Measurements from ENCODE around the gene C1orf174. TPM values are rescaled to one million over a fixed set of nuclear protein-coding genes. Genes with fewer than 3 reads are reported as not detected.

The C1orf174 gene
- total RNA-seq, 1 experiment from 2014 or later = 21.1 TPM

DNA sequence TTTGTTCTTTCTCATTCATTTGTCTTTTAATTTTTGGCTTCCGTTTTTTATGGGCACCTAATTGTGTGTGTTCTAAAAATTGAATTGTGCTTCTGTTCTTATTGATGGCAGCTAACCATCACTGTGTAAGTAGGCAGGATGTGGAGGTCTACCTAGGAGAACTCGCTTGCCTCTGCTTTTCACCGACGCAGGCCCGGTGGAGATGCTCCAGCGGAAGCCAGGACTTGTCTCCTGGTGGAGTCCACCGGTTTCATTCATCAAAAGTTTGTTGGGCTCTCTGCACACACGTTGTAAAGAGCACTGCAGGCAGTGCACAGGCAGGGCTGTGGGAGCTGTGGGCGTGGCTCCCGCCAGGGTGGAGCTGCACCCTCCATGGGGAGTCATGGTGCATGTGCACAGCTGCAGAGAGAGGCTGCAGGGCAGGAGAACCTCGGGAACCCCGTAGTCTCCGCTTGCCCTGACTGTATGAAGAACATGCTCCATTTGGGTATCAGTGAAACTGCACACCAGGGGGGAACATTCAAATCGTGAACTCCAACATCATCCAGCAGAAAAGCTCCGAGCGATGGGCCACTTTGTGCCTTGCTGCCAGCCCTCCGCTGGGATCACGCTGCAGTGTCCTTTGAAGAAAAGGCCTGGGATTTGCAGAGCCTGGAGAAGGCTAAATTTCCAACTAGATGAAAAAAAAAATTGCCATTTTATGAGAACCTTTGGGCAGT is 6.0 kb upstream of the C1orf174 start:
- Histone ChIP-seq H3K27ac (ENCODE audit: insufficient read length, low read depth, low read length) (no peak overlapping the region), H3K14ac (ENCODE audit: insufficient read depth, low read length) (no peak overlapping the region), H3K9me3 (ENCODE audit: control insufficient read depth, low read depth, low read length) (no peaks in the 10 kb centered on the region), H4K8ac (replicated peaks; ENCODE audit: insufficient read length, low read depth, low read length) (no peak overlapping the region), H3K23ac (ENCODE audit: insufficient read length, low read depth, low read length) (no peak overlapping the region), H3K4me2 (ENCODE audit: insufficient read depth, insufficient read length, low read length) (no peak overlapping the region), H3K4ac (ENCODE audit: low read depth, low read length) (no peak overlapping the region), H2AK5ac (ENCODE audit: insufficient read length, low read length) (no peak overlapping the region), H3T11ph (ENCODE audit: low read length) (no peak overlapping the region), H2BK20ac (ENCODE audit: low read depth, low read length, poor library complexity, severe bottlenecking) (no peak overlapping the region), H3K79me1 (ENCODE audit: insufficient read depth, low read depth, low read length, poor library complexity, severe bottlenecking) (no peaks in the 10 kb centered on the region), H3K9ac (ENCODE audit: extremely low read depth, insufficient read length, low read length) (no peak overlapping the region), H2AFZ (ENCODE audit: low read length) (no peak overlapping the region), H2BK15ac (ENCODE audit: low read depth, low read length) (no peak overlapping the region), H2BK5ac (ENCODE audit: insufficient read length, low read length) (no peak overlapping the region), H3K79me2 (ENCODE audit: insufficient read depth, low read length) (no peaks in the 10 kb centered on the region), H4K91ac (ENCODE audit: insufficient read length, low read depth, low read length) (no peak overlapping the region), H2BK12ac (ENCODE audit: insufficient read length, low read depth, low read length) (no peak overlapping the region), H2BK120ac (ENCODE audit: low read depth, low read length, poor library complexity, severe bottlenecking) (no peak overlapping the region), H3K4me1 (ENCODE audit: insufficient read depth, low read length) (no peaks in the 10 kb centered on the region), H3K18ac (ENCODE audit: insufficient read length, low read depth, low read length) (no peak overlapping the region), H4K20me1 (ENCODE audit: control insufficient read depth, insufficient read depth, insufficient read length) (no peaks in the 10 kb centered on the region), H3K23me2 (ENCODE audit: insufficient read length, low read depth, low read length, poor library complexity, severe bottlenecking) (no peaks in the 10 kb centered on the region), H4K5ac (ENCODE audit: insufficient read length, low read depth, low read length) (no peak overlapping the region), H3K27me3 (ENCODE audit: insufficient read depth, low read length) (no peaks in the 10 kb centered on the region), H3K56ac (ENCODE audit: insufficient read length, low read depth, low read length) (no peak overlapping the region)
- WGBS (ENCODE audit: extremely low coverage, insufficient read length, low lambda C conversion rate) = no CpG with 5 or more reads among the region's 18 CpGs
- Mint-ChIP-seq H3K4me3 (no peak overlapping the region; a peak in 1 of 5 replicates), H3K27me3 (ENCODE audit: low read depth) (peaks cover 5% of the 10 kb centered on the region), H3K4me1 (peaks cover 25 to 30% of the 10 kb centered on the region in 2 experiments), H3K9me3 (no peaks in the 10 kb centered on the region), H3K36me3 (ENCODE audit: insufficient read depth in 1 of 3, low read depth in 3 of 3) (no peaks in the 10 kb centered on the region; a peak in 1 of 7 replicates), H3K27ac (peak overlapping the region in 1 of 3 experiments; percentile 5; a peak in 1 of 7 replicates)
- DNase-seq = no peak
- TF ChIP-seq, protein P1, sequence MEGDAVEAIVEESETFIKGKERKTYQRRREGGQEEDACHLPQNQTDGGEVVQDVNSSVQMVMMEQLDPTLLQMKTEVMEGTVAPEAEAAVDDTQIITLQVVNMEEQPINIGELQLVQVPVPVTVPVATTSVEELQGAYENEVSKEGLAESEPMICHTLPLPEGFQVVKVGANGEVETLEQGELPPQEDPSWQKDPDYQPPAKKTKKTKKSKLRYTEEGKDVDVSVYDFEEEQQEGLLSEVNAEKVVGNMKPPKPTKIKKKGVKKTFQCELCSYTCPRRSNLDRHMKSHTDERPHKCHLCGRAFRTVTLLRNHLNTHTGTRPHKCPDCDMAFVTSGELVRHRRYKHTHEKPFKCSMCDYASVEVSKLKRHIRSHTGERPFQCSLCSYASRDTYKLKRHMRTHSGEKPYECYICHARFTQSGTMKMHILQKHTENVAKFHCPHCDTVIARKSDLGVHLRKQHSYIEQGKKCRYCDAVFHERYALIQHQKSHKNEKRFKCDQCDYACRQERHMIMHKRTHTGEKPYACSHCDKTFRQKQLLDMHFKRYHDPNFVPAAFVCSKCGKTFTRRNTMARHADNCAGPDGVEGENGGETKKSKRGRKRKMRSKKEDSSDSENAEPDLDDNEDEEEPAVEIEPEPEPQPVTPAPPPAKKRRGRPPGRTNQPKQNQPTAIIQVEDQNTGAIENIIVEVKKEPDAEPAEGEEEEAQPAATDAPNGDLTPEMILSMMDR (conservative IDR thresholded peaks at IDR 0.05) = no peak
